ENCODE results near the gene AARSD1.
A peak's percentile ranks its signal among the peaks of the same experiment; 100 is the strongest.

The AARSD1 gene

DNA sequence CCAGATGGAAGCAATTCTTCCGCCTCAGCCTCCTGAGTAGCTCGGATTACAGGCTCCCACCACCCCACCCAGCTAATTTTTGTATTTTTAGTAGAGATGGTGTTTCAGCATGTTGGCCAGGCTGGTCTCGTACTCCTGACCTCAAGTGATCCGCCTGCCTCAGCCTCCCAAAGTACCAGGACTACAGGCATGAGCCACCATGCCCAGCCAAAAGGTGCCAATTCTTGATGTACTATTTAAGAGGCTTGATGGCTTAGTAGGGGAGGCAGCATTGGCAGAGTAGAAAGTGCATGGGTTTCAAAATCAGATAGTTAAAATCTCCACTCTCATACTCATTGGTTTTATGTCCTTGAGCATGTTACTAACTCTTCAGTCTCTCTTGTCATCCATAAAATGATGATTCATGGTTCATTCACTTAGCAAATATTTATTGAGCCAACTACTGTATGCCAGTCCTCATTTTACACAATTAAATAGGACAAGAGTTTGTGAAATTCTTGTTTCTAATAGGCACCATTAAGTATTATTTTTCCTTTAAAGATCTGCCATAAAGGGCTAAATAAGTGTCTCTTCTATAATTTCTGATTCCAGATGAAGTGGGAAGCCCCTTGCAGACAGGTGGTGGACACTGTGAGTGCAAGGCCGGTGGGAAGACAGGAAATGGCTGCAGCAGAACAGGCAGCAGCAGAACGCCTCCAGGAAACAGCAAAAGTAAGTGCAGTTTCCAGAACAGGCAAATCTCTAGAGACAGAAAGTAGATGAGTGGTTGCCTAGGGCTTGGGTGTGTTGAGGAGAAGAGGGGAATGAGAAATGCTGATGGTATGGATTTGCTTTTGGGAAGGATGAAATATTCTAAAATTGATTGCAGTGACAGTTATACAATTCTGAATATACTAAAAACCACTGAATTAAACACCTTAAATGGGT, 25.7 kb upstream of the AARSD1 start:
- DNase-seq (ENCODE audit: low read depth) = no peak
- TF ChIP-seq, protein P1, sequence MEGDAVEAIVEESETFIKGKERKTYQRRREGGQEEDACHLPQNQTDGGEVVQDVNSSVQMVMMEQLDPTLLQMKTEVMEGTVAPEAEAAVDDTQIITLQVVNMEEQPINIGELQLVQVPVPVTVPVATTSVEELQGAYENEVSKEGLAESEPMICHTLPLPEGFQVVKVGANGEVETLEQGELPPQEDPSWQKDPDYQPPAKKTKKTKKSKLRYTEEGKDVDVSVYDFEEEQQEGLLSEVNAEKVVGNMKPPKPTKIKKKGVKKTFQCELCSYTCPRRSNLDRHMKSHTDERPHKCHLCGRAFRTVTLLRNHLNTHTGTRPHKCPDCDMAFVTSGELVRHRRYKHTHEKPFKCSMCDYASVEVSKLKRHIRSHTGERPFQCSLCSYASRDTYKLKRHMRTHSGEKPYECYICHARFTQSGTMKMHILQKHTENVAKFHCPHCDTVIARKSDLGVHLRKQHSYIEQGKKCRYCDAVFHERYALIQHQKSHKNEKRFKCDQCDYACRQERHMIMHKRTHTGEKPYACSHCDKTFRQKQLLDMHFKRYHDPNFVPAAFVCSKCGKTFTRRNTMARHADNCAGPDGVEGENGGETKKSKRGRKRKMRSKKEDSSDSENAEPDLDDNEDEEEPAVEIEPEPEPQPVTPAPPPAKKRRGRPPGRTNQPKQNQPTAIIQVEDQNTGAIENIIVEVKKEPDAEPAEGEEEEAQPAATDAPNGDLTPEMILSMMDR (conservative IDR thresholded peaks at IDR 0.05; ENCODE audit: low read depth, low read length) = no peak
- no peak overlapping the region for H3K4me3 ChIP-seq (ENCODE audit: low read length)

DNA sequence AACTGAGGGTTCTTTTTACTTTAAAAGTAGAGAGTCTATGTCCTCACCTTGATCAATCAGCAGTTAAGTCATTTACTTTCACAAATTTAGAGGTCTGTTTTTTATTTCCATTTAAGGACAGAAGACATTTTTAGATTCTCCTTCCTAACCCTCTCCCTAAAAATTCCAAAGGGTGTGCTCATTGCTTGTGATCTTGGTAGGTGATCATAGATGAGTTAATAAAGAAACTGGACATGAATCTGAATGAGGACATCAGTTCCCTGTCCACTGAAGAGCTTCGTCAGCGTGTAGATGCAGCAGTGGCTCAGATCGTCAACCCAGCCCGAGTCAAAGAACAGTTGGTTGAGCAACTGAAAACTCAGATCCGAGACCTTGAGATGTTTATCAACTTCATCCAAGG, 24.9 kb upstream of the AARSD1 start:
- TF ChIP-seq, protein P1 (conservative IDR thresholded peaks at IDR 0.05; ENCODE audit: low read depth, low read length) = no peak
- no peak for DNase-seq (ENCODE audit: low read depth)
- no peak overlapping the region for H3K4me3 ChIP-seq (ENCODE audit: low read length)

DNA sequence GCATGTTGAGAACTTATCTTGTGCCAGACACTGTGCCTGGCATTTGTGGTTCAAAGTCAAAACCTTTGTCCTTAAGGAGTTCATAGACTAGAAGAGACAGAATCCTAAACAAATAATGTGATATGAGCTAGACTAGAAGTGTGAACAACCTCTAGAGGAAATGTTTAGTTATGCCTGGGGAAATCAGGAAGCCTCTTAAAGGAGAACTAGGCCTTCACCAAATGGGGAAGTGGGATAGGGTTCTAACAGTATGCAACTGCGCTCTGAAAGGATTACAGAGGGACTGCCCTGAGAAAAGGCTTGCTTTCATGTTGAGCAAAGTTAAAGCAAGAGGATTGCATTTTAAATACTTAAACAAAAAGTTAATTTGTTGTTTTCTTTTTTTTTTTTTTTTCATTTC, 21.0 kb upstream of the AARSD1 start:
- TF ChIP-seq, protein P1 (conservative IDR thresholded peaks at IDR 0.05; ENCODE audit: low read depth, low read length) = no peak

DNA sequence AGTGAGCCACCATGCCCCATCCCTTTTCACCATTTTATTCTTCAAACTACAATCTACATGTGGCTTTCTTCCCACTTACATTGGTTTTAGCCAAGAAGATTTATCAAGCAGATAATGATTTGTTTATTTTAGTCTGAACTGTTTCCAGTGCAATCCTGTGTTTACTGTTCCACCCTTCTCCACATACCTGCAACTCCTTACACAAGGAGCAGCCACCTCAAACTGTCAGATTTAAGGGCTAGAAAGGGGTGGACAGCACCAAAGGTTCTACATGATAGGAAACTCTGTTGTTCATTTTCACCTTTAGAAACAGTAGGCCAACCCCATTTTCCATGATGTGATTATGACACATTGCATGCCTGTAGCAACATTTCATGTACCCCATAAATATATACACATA, 18.0 kb upstream of the AARSD1 start:
- DNase-seq (ENCODE audit: low read depth) = no peak
- TF ChIP-seq, protein P1 (conservative IDR thresholded peaks at IDR 0.05; ENCODE audit: low read depth, low read length) = no peak
- no peak overlapping the region for H3K4me3 ChIP-seq (ENCODE audit: low read length)

More for the DNA sequence above, 21.0 kb upstream of the AARSD1 start:
- no peak overlapping the region for H3K4me3 ChIP-seq (ENCODE audit: low read length)
- DNase-seq (ENCODE audit: low read depth) = no peak

DNA sequence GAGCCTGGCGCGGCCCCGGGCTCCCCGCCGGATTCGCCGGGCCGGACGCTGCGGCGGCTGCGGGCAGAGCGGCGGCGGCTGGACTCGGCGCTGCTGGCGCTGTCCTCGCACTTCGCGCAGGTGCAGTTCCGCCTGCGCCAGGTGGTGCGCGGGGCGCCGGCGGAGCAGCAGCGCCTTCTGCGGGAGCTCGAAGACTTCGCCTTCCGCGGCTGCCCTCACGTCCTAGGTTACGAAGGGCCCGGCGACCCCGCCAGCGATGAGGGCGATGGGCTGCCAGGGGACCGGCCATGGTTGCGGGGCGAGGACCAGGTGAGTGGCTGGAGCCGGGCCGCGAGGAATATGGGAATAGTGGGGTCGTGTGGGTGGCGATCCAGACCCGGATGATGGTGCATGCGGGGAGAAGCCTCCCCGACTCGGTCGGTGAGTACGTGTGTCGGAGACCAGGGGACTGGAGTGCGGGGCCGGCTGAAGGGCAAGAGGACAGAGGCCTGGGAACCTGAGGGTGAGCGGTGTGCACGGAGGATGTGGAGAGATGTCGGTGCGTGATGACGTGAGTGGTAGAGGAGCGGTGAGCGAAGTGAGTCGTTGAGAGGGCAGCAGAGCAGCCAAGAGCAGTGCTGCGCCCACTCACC, 16.6 kb upstream of the AARSD1 start:
- TF ChIP-seq, protein P1 (conservative IDR thresholded peaks at IDR 0.05; ENCODE audit: low read depth, low read length) = peak; percentile 20
- peak overlapping the region; percentile 84 for H3K4me3 ChIP-seq (ENCODE audit: low read length)
- no peak for DNase-seq (ENCODE audit: low read depth)

DNA sequence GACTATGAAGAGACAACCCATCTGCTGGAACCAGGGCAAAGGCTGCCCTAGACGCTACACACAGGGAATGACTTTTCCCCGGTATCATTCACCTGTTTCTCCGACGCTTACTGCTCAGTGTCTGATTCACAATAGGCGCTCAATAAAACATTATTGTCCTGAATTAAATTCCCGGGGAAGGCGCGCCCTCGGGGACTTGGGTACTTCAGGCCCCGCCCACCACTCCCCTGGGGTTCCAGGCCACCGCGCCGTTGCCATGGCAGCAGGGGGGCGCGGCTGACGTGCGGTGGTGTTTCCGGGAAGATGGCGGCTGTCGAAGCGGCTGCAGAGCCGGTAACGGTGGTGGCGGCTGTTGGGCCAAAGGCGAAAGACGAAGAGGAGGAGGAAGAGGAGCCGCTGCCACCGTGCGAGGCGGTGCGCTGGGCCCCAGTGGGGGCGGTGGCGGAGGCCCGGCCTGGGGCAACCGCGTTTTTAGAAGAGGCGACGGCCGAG, 16.1 kb upstream of the AARSD1 start, which contains the start of gene RUNDC1:
Gene RUNDC1, plus strand, starts transcription at position 292 of the 492 bp plus-strand sequence. Its CDS starts 12 bp downstream, at position 304.
- DNase-seq (ENCODE audit: low read depth) = no peak
- TF ChIP-seq, protein P1 (conservative IDR thresholded peaks at IDR 0.05; ENCODE audit: low read depth, low read length) = no peak
- peak within 1 kb of the TSS; percentile 84 for H3K4me3 ChIP-seq (ENCODE audit: low read length)

Data from retinal pigment epithelial cell (primary cell).